Right lobe of liver (tissue), 4 donors: ENCODE data around the gene R3HCC1L.

Experiments used
- CTCF ChIP-seq, 4 donors: fragments of 200-600 bp in 3 of 4; fragments of 450-650 bp in 1 of 4; IDR thresholded peaks; one replicate each; pipeline versions ENCODE4 v1.5.1 to v1.8.0; 2016 to 2022; ENCODE audit warnings: antibody characterized with exemption in 4 of 4, mild to moderate bottlenecking in 2 of 4
- POLR2A ChIP-seq: fragments of 450-650 bp; IDR thresholded peaks from one replicate; pipeline ENCODE4 v1.6.1; 2017; ENCODE audit warnings: antibody characterized with exemption, mild to moderate bottlenecking
- donor health status: DM: no; HTN: no; CAD: no.
- donor health status: DM: no; HTN: no; CAD: no.
- donor health status: DM: no; HTN: yes; CAD: no.

GRCh38 chr10:98231417-98231816 is 97.0 kb downstream of the R3HCC1L start:
- TF ChIP-seq CTCF (IDR thresholded peaks at IDR 0.05) (no peak), POLR2A (no peak)
